Suprapubic skin (tissue), 4 donors: Measurements from ENCODE around the gene ELOF1.

Experiments
- CTCF ChIP-seq, 2 donors: fragments of 200-600 bp in 1 of 2; fragments of 450-650 bp in 1 of 2; sonication (generic) in 1 of 2; IDR thresholded peaks; one replicate each; pipeline ENCODE4 v1.5.1; 2016 to 2019; ENCODE audit warnings: antibody characterized with exemption in 2 of 2, mild to moderate bottlenecking in 1 of 2, moderate library complexity in 1 of 2
- EP300 ChIP-seq: sonication (generic); formaldehyde crosslinking; IDR thresholded peaks from one replicate; pipeline ENCODE4 v1.6.1; 2017; ENCODE audit warnings: antibody characterized with exemption
- POLR2A ChIP-seq, 2 donors: fragments of 450-650 bp; IDR thresholded peaks; one replicate each; pipeline ENCODE4 v1.6.1; 2017; ENCODE audit warnings: antibody characterized with exemption in 2 of 2, mild to moderate bottlenecking in 2 of 2, moderate library complexity in 2 of 2
- POLR2AphosphoS5 ChIP-seq, 3 donors: sonication (generic); formaldehyde crosslinking; IDR thresholded peaks; one replicate each; pipeline ENCODE4 v1.6.1; 2017; ENCODE audit warnings: antibody characterized with exemption in 3 of 3

GRCh38 chr19:11541238-11541637 is 17.8 kb downstream of the ELOF1 start:
- no peak for TF ChIP-seq CTCF (IDR thresholded peaks at IDR 0.05)
- TF ChIP-seq POLR2AphosphoS5 (IDR thresholded peaks at IDR 0.05) = no peak
- TF ChIP-seq POLR2A (IDR thresholded peaks at IDR 0.05) = no peak
- TF ChIP-seq EP300 = no peak
